Ishikawa (cell line): ENCODE results near the gene SLN.

ENCODE experiments used
- CEBPB ChIP-seq: IDR thresholded peaks from 2 replicates; pipeline ENCODE4 v1.6.1; 2012
- EP300 ChIP-seq: IDR thresholded peaks from 2 replicates; pipeline ENCODE4 v1.6.1; 2012; ENCODE audit warnings: borderline replicate concordance
- FOXM1 ChIP-seq: IDR thresholded peaks from 2 replicates; pipeline ENCODE4 v1.6.1; 2012; ENCODE audit warnings: low read depth, borderline replicate concordance
- MAX ChIP-seq: IDR thresholded peaks from 2 replicates; pipeline ENCODE4 v1.6.1; 2012
- TAF1 ChIP-seq: IDR thresholded peaks from 2 replicates; pipeline ENCODE4 v1.6.1; 2012; ENCODE audit warnings: low read depth, mild to moderate bottlenecking
- TCF12 ChIP-seq: IDR thresholded peaks from 2 replicates; pipeline ENCODE4 v1.6.1; 2012; ENCODE audit warnings: low read depth
- TF ChIP-seq, protein P1 (sequence below): IDR thresholded peaks from 2 replicates; pipeline ENCODE4 v1.6.1; 2012

GRCh38 chr11:107721207-107721606 is 9.4 kb upstream of the SLN start:
- TF ChIP-seq EP300, result no peak
- TF ChIP-seq FOXM1, result no peak
- no peak for TF ChIP-seq CEBPB
- TF ChIP-seq TCF12, result no peak
- no peak for TF ChIP-seq TAF1
- TF ChIP-seq MAX, result no peak
- TF ChIP-seq, protein P1, sequence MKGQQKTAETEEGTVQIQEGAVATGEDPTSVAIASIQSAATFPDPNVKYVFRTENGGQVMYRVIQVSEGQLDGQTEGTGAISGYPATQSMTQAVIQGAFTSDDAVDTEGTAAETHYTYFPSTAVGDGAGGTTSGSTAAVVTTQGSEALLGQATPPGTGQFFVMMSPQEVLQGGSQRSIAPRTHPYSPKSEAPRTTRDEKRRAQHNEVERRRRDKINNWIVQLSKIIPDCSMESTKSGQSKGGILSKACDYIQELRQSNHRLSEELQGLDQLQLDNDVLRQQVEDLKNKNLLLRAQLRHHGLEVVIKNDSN, result no peak
